MCF 10A (cell line): Measurements from ENCODE around the gene ARR3. TPM values are rescaled to one million over a fixed set of nuclear protein-coding genes. Genes with fewer than 3 reads are reported as not detected.
"Not testable (repeated sequence)": the region's sequence is repeated elsewhere in the genome, so short reads cannot be mapped to it uniquely, and the experiment has no call there.

ENCODE experiments used
- BruUV-seq: library from RNA; stranded (reverse); fragments of 400-500 nt; replicated peaks from 2 replicates; lab custom pipeline; 2021; lab: Mats Ljungman, UMichigan
- CTCF ChIA-PET: fragments of 300-600 bp; sonication (Branson Sonifier 250); formaldehyde crosslinking; extraction: SDS; loops from one replicate; lab custom pipeline; 2021; ENCODE audit warnings: antibody characterized with exemption, inconsistent platforms; lab: Yijun Ruan, JAX
- POLR2A ChIA-PET: fragments of 300-600, 350-650 bp; sonication (Branson Sonifier 250); formaldehyde crosslinking; extraction: SDS; loops from one replicate; lab custom pipeline; 2020; ENCODE audit warnings: antibody characterized with exemption, inconsistent platforms; lab: Yijun Ruan, JAX
- DNase-seq: peaks from one replicate; pipeline ENCODE4 v3.0.0-alpha.2; 2018; ENCODE audit not compliant: unreplicated experiment
- H3K27ac Mint-ChIP-seq: one replicate; pipeline ENCODE4 v1.8.0; 2022; ENCODE audit warnings: mild to moderate bottlenecking, low read depth, mixed read lengths; ENCODE audit not compliant: unreplicated experiment
- H3K27me3 Mint-ChIP-seq: one replicate; pipeline ENCODE4 v1.8.0; 2022; ENCODE audit warnings: mixed read lengths; ENCODE audit not compliant: insufficient read depth, unreplicated experiment
- H3K36me3 Mint-ChIP-seq: one replicate; pipeline ENCODE4 v1.8.0; 2022; ENCODE audit warnings: mild to moderate bottlenecking, moderate library complexity, mixed read lengths; ENCODE audit not compliant: insufficient read depth, unreplicated experiment
- H3K4me1 Mint-ChIP-seq: one replicate; pipeline ENCODE4 v1.8.0; 2022; ENCODE audit warnings: mixed read lengths; ENCODE audit not compliant: insufficient read depth, unreplicated experiment
- H3K4me3 Mint-ChIP-seq: one replicate; pipeline ENCODE4 v1.8.0; 2022; ENCODE audit warnings: mild to moderate bottlenecking, moderate library complexity, mixed read lengths; ENCODE audit not compliant: unreplicated experiment
- H3K9me3 Mint-ChIP-seq: one replicate; pipeline ENCODE4 v1.8.0; 2022; ENCODE audit warnings: mixed read lengths; ENCODE audit not compliant: unreplicated experiment
- CTCF ChIP-seq: fragments of 200-600 bp; IDR thresholded peaks from one replicate; pipeline ENCODE4 v1.8.0; 2022; ENCODE audit warnings: antibody characterized with exemption, mild to moderate bottlenecking; ENCODE audit not compliant: unreplicated experiment
- intact Hi-C: fragments of 100-400 bp; cut with micrococcal nuclease; formaldehyde crosslinking; loops from 2 replicates; pipeline ENCODE4 v1.14.1; 2022
- total RNA-seq: library from RNA; stranded (reverse); gene quantifications from 2 replicates; pipeline ENCODE4 v1.2.3, GENCODE V29; 2022

The ARR3 gene
- total RNA-seq, 1 experiment from 2014 or later, result not detected

GRCh38 chrX:70231666-70232065 lies 36.5 kb upstream of the ARR3 start:
- ChIA-PET POLR2A (no interaction called here), CTCF (no interaction called here)
- no peak overlapping the region for H3K27ac Mint-ChIP-seq
- intact Hi-C loops, result no loop called here
- BruUV-seq, result no TSS peak
- H3K36me3 Mint-ChIP-seq, result no peaks in the 10 kb centered on the region
- H3K9me3 Mint-ChIP-seq, result peaks cover 8% of the 10 kb centered on the region
- H3K27me3 Mint-ChIP-seq, result peaks cover 64% of the 10 kb centered on the region
- no peak for TF ChIP-seq CTCF
- DNase-seq, result no peak
- no peaks in the 10 kb centered on the region for H3K4me1 Mint-ChIP-seq
- H3K4me3 Mint-ChIP-seq, result no peak overlapping the region

GRCh38 chrX:70234355-70234754 lies 33.8 kb upstream of the ARR3 start, which contains the start of gene AWAT1:
Gene AWAT1, plus strand, starts transcription at chrX:70234655. Its CDS starts 41 bp downstream, at chrX:70234696.
- no TSS peak for BruUV-seq
- intact Hi-C loops, result no loop called here

GRCh38 chrX:70240751-70241150 lies 27.4 kb upstream of the ARR3 start:
- BruUV-seq, result no TSS peak
- H3K9me3 Mint-ChIP-seq, result no peaks in the 10 kb centered on the region
- ChIA-PET POLR2A (interaction anchor here (0.6 kb wide), 1 partner anchor 13 kb away, joined by 3 read pairs; no protein-coding TSS in a partner anchor), CTCF (no interaction called here)
- intact Hi-C loops, result no loop called here
- TF ChIP-seq CTCF, result no peak
- H3K4me1 Mint-ChIP-seq, result no peaks in the 10 kb centered on the region
- no peaks in the 10 kb centered on the region for H3K36me3 Mint-ChIP-seq
- H3K4me3 Mint-ChIP-seq, result no peak overlapping the region
- peaks cover 23% of the 10 kb centered on the region for H3K27me3 Mint-ChIP-seq
- H3K27ac Mint-ChIP-seq, result no peak overlapping the region
- DNase-seq, result no peak

More at GRCh38 chrX:70234355-70234754, 33.8 kb upstream of the ARR3 start, which contains the start of gene AWAT1:
- Mint-ChIP-seq H3K9me3 (peaks cover 8% of the 10 kb centered on the region), H3K27me3 (peaks cover 56% of the 10 kb centered on the region), H3K4me3 (no peak within 1 kb of the TSS), H3K4me1 (no peaks in the 10 kb centered on the region), H3K36me3 (no peaks in the 10 kb centered on the region), H3K27ac (no peak within 1 kb of the TSS)
- CTCF ChIA-PET, result no interaction called here
- POLR2A ChIA-PET, result no interaction called here
- no peak for DNase-seq
- TF ChIP-seq CTCF, result no peak

- no peak overlapping the region for H3K4me3 Mint-ChIP-seq
- peaks cover 19% of the 10 kb centered on the region for H3K27me3 Mint-ChIP-seq
- no TSS peak for BruUV-seq
- H3K4me1 Mint-ChIP-seq, result no peaks in the 10 kb centered on the region
- no peak overlapping the region for H3K27ac Mint-ChIP-seq
- no peaks in the 10 kb centered on the region for H3K36me3 Mint-ChIP-seq
- ChIA-PET CTCF (interaction anchor here (0.8 kb wide), 1 partner anchor 26 kb away, joined by 5 read pairs; no protein-coding TSS in a partner anchor), POLR2A (no interaction called here)
- intact Hi-C loops, result no loop called here
- DNase-seq, result no peak
- no peaks in the 10 kb centered on the region for H3K9me3 Mint-ChIP-seq
- no peak for TF ChIP-seq CTCF
Measured at GRCh38 chrX:70241501-70241900, 26.6 kb upstream of the ARR3 start.

GRCh38 chrX:70243601-70244000 lies 24.5 kb upstream of the ARR3 start:
- intact Hi-C loops, BruUV-seq, H3K27ac Mint-ChIP-seq, H3K9me3 Mint-ChIP-seq, CTCF ChIA-PET, H3K4me1 Mint-ChIP-seq, POLR2A ChIA-PET, H3K36me3 Mint-ChIP-seq, H3K4me3 Mint-ChIP-seq: not testable (repeated sequence)
- peaks cover 12% of the 10 kb centered on the region for H3K27me3 Mint-ChIP-seq
- DNase-seq, result peak; percentile 24
